Measurements from ENCODE around the gene OR10AD1.

DNA sequence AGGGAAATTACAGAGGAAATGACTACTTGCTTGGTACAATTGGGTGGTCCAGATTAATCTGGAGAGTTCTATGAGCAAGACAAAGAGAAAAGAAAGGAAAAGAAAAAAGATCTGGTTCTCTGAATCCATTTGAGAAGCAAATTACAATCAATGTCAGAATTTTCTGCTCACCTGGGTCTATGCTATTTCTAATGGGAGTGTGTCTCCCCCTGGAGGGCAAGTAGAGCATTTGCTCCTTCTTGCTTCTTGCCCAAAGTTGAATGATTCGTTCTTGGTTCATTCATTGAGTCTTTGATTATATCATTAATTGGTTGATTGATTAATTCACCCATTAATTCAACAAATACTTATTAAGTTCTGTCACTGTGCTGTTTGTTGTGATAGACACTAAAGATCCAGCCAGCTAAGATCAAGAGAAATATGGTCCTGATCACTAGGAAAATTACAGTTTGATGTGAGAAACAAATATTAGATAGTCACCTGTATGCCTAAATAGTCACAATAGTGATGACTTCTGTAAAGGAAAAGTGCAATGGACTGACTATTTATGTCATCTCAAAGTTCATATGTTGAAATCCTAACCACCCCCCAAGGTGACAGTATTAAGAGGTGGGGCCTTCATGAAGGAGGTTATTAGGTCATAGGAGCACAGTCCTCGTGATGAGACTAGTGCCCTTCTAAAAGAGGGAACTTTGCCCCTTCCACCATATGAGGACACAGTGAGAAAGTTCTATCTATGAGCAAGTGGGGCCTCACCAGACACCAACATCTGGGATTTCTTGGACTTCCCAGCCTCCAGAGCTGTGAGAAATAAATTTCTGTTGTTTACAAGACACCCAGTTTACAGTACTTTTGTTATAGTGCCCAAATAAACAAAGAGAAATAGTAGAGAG is 37.8 kb downstream of the OR10AD1 start:
- TF ChIP-seq CTCF (IDR thresholded peaks at IDR 0.05; ENCODE audit: low read depth, low read length, poor library complexity, severe bottlenecking) (peak; percentile 91), EZH2phosphoT487 (IDR thresholded peaks at IDR 0.05; ENCODE audit: borderline replicate concordance, low read length) (no peak)
